T-helper 9 cell (primary cell): Measurements from ENCODE around the gene RUSC1.
A peak's percentile ranks its signal among the peaks of the same experiment; 100 is the strongest.
"Not testable (repeated sequence)": the region's sequence is repeated elsewhere in the genome, so short reads cannot be mapped to it uniquely, and the experiment has no call there.

Experiments used
- DNase-seq: peaks from one replicate; pipeline ENCODE4 v3.0.0-alpha.2; 2020

Gene RUSC1

GRCh38 chr1:155324037-155324716, 3.5 kb downstream of the RUSC1 start:
- peak; percentile 85 for DNase-seq

GRCh38 chr1:155324717-155325602, 4.3 kb downstream of the RUSC1 start:
- DNase-seq, result no peak

- DNase-seq, result no peak
Observed at GRCh38 chr1:155325603-155325893, 4.9 kb downstream of the RUSC1 start.

GRCh38 chr1:155326020-155326526, 5.4 kb downstream of the RUSC1 start:
- no peak for DNase-seq

GRCh38 chr1:155326631-155327037, 5.9 kb downstream of the RUSC1 start:
- no peak for DNase-seq

GRCh38 chr1:155327981-155328380, 7.3 kb downstream of the RUSC1 start:
- DNase-seq, result no peak

- not testable (repeated sequence) for DNase-seq
Observed at GRCh38 chr1:155328856-155329255, 8.2 kb downstream of the RUSC1 start.

GRCh38 chr1:155329980-155330598, 9.4 kb downstream of the RUSC1 start:
- no peak for DNase-seq

GRCh38 chr1:155334962-155335361, 14.3 kb downstream of the RUSC1 start:
- no peak for DNase-seq

GRCh38 chr1:155339515-155340097, 18.9 kb downstream of the RUSC1 start:
- no peak for DNase-seq

- no peak for DNase-seq
Observed at GRCh38 chr1:155342842-155343241, 22.1 kb downstream of the RUSC1 start.

GRCh38 chr1:155352631-155353030, 31.9 kb downstream of the RUSC1 start:
- DNase-seq, result no peak

GRCh38 chr1:155360051-155360450, 39.4 kb downstream of the RUSC1 start:
- no peak for DNase-seq

- no peak for DNase-seq
Observed at GRCh38 chr1:155379180-155379579, 58.5 kb downstream of the RUSC1 start.

GRCh38 chr1:155379631-155380090, 59.0 kb downstream of the RUSC1 start:
- no peak for DNase-seq
